HG03280 (cell line): ENCODE data around the gene OLFM1.

Source experiments
- ATAC-seq: cut with Tn5 transposase; IDR thresholded peaks from one replicate; pipeline ENCODE4 v1.9.1; 2021; ENCODE audit warnings: mild to moderate bottlenecking, moderate library complexity; ENCODE audit not compliant: unreplicated experiment

OLFM1 gene

GRCh38 chr9:135129137-135129695, 41.7 kb downstream of the OLFM1 start:
- ATAC-seq, result no peak

- ATAC-seq, result no peak
Measured at GRCh38 chr9:135130207-135130976, 42.9 kb downstream of the OLFM1 start.

GRCh38 chr9:135131488-135131887, 44.0 kb downstream of the OLFM1 start:
- no peak for ATAC-seq

GRCh38 chr9:135132008-135132407, 44.5 kb downstream of the OLFM1 start:
- ATAC-seq, result no peak

GRCh38 chr9:135134268-135135022, 47.0 kb downstream of the OLFM1 start:
- ATAC-seq, result no peak

- no peak for ATAC-seq
Measured at GRCh38 chr9:135135171-135135928, 47.9 kb downstream of the OLFM1 start.

- ATAC-seq, result no peak
Measured at GRCh38 chr9:135135929-135136315, 48.5 kb downstream of the OLFM1 start.

GRCh38 chr9:135136481-135136880, 49.0 kb downstream of the OLFM1 start:
- ATAC-seq, result no peak

- ATAC-seq, result no peak
Measured at GRCh38 chr9:135136991-135137832, 49.7 kb downstream of the OLFM1 start.

GRCh38 chr9:135138078-135138855, 50.8 kb downstream of the OLFM1 start:
- no peak for ATAC-seq

- no peak for ATAC-seq
Measured at GRCh38 chr9:135139366-135139959, 52.0 kb downstream of the OLFM1 start.

- ATAC-seq, result no peak
Measured at GRCh38 chr9:135141183-135141774, 53.8 kb downstream of the OLFM1 start.

- ATAC-seq, result no peak
Measured at GRCh38 chr9:135144581-135145170, 57.2 kb downstream of the OLFM1 start.

- no peak for ATAC-seq
Measured at GRCh38 chr9:135145312-135145711, 57.8 kb downstream of the OLFM1 start.

GRCh38 chr9:135146241-135146640, 58.8 kb downstream of the OLFM1 start:
- ATAC-seq, result no peak

GRCh38 chr9:135146766-135147473, 59.5 kb downstream of the OLFM1 start:
- no peak for ATAC-seq

- ATAC-seq, result no peak
Measured at GRCh38 chr9:135147474-135147805, 60.0 kb downstream of the OLFM1 start.

GRCh38 chr9:135147938-135148337, 60.5 kb downstream of the OLFM1 start:
- ATAC-seq, result no peak
